HCT116 (cell line): ENCODE data around the gene SCARB1. TPM values are rescaled to one million over a fixed set of nuclear protein-coding genes. Genes with fewer than 3 reads are reported as not detected.
A peak's percentile ranks its signal among the peaks of the same experiment; 100 is the strongest.

ENCODE experiments used
- ATAC-seq: fragments of 200-7000 bp; cut with Tn5 transposase; 2 replicates; pipeline ENCODE4 v1.9.1; 2020; ENCODE audit warnings: mild to moderate bottlenecking, moderate library complexity
- BruUV-seq: library from RNA; stranded (reverse); fragments of 400-500 nt; replicated peaks from 2 replicates; lab custom pipeline; 2021; lab: Mats Ljungman, UMichigan
- CTCF ChIA-PET: fragments of 300-600 bp; sonication (Branson Sonifier 250); formaldehyde crosslinking; loops from one replicate; lab custom pipeline; 2021; ENCODE audit warnings: antibody characterized with exemption; lab: Charles Lee
- POLR2A ChIA-PET: fragments of 300-600, 350-600 bp; sonication (Branson Sonifier 250); formaldehyde crosslinking; loops from one replicate; lab custom pipeline; 2021; ENCODE audit warnings: antibody characterized with exemption; lab: Charles Lee
- RAD21 ChIA-PET, 2 experiments: fragments of 300-600 bp; sonication (Branson Sonifier 250); formaldehyde crosslinking; loops; one replicate each; lab custom pipeline; 2023; ENCODE audit warnings: low total read pairs in 2 of 2; ENCODE audit not compliant: uncharacterized antibody in 2 of 2, unreplicated experiment in 2 of 2, low non-redundant PET in 1 of 2; lab: Charles Lee
- DNase-seq: peaks from one replicate; pipeline ENCODE4 v3.0.0-alpha.2; 2010; ENCODE audit warnings: low read depth, low spot score
- H2AFZ ChIP-seq: fragments of 200-600 bp; shearing (Covaris generic), sonication (generic); 2 replicates; pipeline ENCODE4 v1.6.1; 2017; ENCODE audit warnings: low read depth, mixed run types, mixed read lengths, antibody characterized with exemption, low read length; ENCODE audit not compliant: poor library complexity, severe bottlenecking
- H3K27ac ChIP-seq: 2 replicates; pipeline ENCODE4 v1.5.1; 2012; ENCODE audit warnings: low read depth, low read length
- H3K27me3 ChIP-seq: fragments of 200-600 bp; sonication (generic); 2 replicates; pipeline ENCODE4 v1.6.1; 2016; ENCODE audit warnings: mixed run types, low read length, mixed read lengths; ENCODE audit not compliant: insufficient read depth
- H3K36me3 ChIP-seq, 2 experiments: fragments of 200-500 bp in 1 of 2; fragments of 200-600 bp in 1 of 2; sonication (Bioruptor generic) in 1 of 2; sonication (generic) in 1 of 2; 2 replicates each; pipeline versions ENCODE4 v1.5.1 to v1.6.1; 2014 to 2016; ENCODE audit warnings: low read length in 2 of 2, inconsistent platforms in 1 of 2, mixed read lengths in 1 of 2, mixed run types in 1 of 2; ENCODE audit not compliant: insufficient read depth in 2 of 2, control insufficient read depth in 1 of 2
- H3K4me1 ChIP-seq, 2 experiments: fragments of 200-600 bp in 1 of 2; sonication (generic) in 1 of 2; 2 replicates each; pipeline versions ENCODE4 v1.5.1 to v1.6.1; 2012 to 2017; ENCODE audit warnings: low read length in 2 of 2, inconsistent platforms in 1 of 2, mild to moderate bottlenecking in 1 of 2, mixed read lengths in 1 of 2, mixed run types in 1 of 2, moderate library complexity in 1 of 2; ENCODE audit not compliant: insufficient read depth in 2 of 2, control insufficient read depth in 1 of 2
- H3K4me2 ChIP-seq: fragments of 200-600 bp; sonication (generic); 2 replicates; pipeline ENCODE4 v1.6.1; 2017; ENCODE audit warnings: mixed run types, low read length, mixed read lengths
- H3K4me3 ChIP-seq, 2 experiments: fragments of 200-600 bp in 1 of 2; sonication (generic) in 1 of 2; replicated peaks in 1 of 2; 2 replicates each; pipeline ENCODE4 v1.5.1; 2011 to 2016; ENCODE audit warnings: low read length in 2 of 2, control low read depth in 1 of 2, low read depth in 1 of 2, mild to moderate bottlenecking in 1 of 2, mixed read lengths in 1 of 2, mixed run types in 1 of 2
- H3K79me2 ChIP-seq: fragments of 200-600 bp; sonication (generic); 2 replicates; pipeline ENCODE4 v1.6.1; 2017; ENCODE audit warnings: mild to moderate bottlenecking, mixed run types, low read length, moderate library complexity, mixed read lengths; ENCODE audit not compliant: insufficient read depth
- H3K9ac ChIP-seq: fragments of 200-600 bp; sonication (generic); 2 replicates; pipeline ENCODE4 v1.6.1; 2016; ENCODE audit warnings: low read length, mixed read lengths
- H3K9me2 ChIP-seq: fragments of 200-600 bp; sonication (generic), shearing (Covaris generic); 2 replicates; pipeline ENCODE4 v1.6.1; 2017; ENCODE audit warnings: mixed run types, mild to moderate bottlenecking, moderate library complexity; ENCODE audit not compliant: insufficient read depth
- H3K9me3 ChIP-seq, 2 experiments: fragments of 200-500 bp in 1 of 2; fragments of 200-600 bp in 1 of 2; sonication (Bioruptor generic) in 1 of 2; sonication (generic) in 1 of 2; 2 replicates each; pipeline ENCODE4 v1.6.1; 2014 to 2017; ENCODE audit warnings: low read length in 2 of 2, mixed read lengths in 2 of 2, inconsistent platforms in 1 of 2, low read depth in 1 of 2, mild to moderate bottlenecking in 1 of 2, mixed run types in 1 of 2, moderate library complexity in 1 of 2; ENCODE audit not compliant: control insufficient read depth in 1 of 2, insufficient read depth in 1 of 2
- H4K20me1 ChIP-seq: fragments of 200-600 bp; sonication (generic), shearing (Covaris generic); 2 replicates; pipeline ENCODE4 v1.6.1; 2017; ENCODE audit warnings: mixed run types, mild to moderate bottlenecking, moderate library complexity; ENCODE audit not compliant: insufficient read depth
- CBX3 ChIP-seq: IDR thresholded peaks from 2 replicates; pipeline ENCODE4 v1.6.1; 2012; ENCODE audit warnings: low read depth
- CEBPB ChIP-seq: IDR thresholded peaks from 2 replicates; pipeline ENCODE4 v1.6.1; 2012; ENCODE audit warnings: low read depth
- CTCF ChIP-seq, 3 experiments: fragments of 200-600 bp in 1 of 3; sonication (generic) in 1 of 3; IDR thresholded peaks in 2 of 3; conservative IDR thresholded peaks in 1 of 3; 2 replicates each; pipeline ENCODE4 v1.5.1; 2012 to 2017; ENCODE audit warnings: low read depth in 2 of 3, low read length in 2 of 3, antibody characterized with exemption in 1 of 3, borderline replicate concordance in 1 of 3, control low read depth in 1 of 3, mild to moderate bottlenecking in 1 of 3, mixed read lengths in 1 of 3, mixed run types in 1 of 3, moderate library complexity in 1 of 3; ENCODE audit not compliant: insufficient read depth in 1 of 3
- EGR1 ChIP-seq: IDR thresholded peaks from 2 replicates; pipeline ENCODE4 v1.6.1; 2012; ENCODE audit warnings: low read depth
- ELF1 ChIP-seq: IDR thresholded peaks from 2 replicates; pipeline ENCODE4 v1.6.1; 2012; ENCODE audit warnings: low read depth, borderline replicate concordance
- MAX ChIP-seq: IDR thresholded peaks from 2 replicates; pipeline ENCODE4 v1.6.1; 2012
- POLR2AphosphoS5 ChIP-seq: IDR thresholded peaks from 2 replicates; pipeline ENCODE4 v1.6.1; 2011; ENCODE audit warnings: mild to moderate bottlenecking, low read depth, low read length, moderate library complexity
- SIN3A ChIP-seq: IDR thresholded peaks from 2 replicates; pipeline ENCODE4 v1.6.1; 2012; ENCODE audit warnings: low read depth
- SP1 ChIP-seq: IDR thresholded peaks from 2 replicates; pipeline ENCODE4 v1.6.1; 2012; ENCODE audit warnings: low read depth
- SRF ChIP-seq: IDR thresholded peaks from 2 replicates; pipeline ENCODE4 v1.6.1; 2012; ENCODE audit warnings: low read depth
- YY1 ChIP-seq: IDR thresholded peaks from 2 replicates; pipeline ENCODE4 v1.6.1; 2011; ENCODE audit warnings: low read length, low read depth, moderate library complexity, mild to moderate bottlenecking; ENCODE audit not compliant: insufficient replicate concordance; ENCODE audit errors: extremely low read depth
- ZBTB33 ChIP-seq: IDR thresholded peaks from 2 replicates; pipeline ENCODE4 v1.6.1; 2011; ENCODE audit warnings: mild to moderate bottlenecking, low read length, moderate library complexity; ENCODE audit not compliant: insufficient replicate concordance; ENCODE audit errors: extremely low read depth
- ZFX ChIP-seq: fragments of 450-650 bp; IDR thresholded peaks from 2 replicates; pipeline ENCODE4 v1.6.1; 2017
- ZNF274 ChIP-seq: fragments of 200-500 bp; sonication (Bioruptor generic); IDR thresholded peaks from 2 replicates; pipeline ENCODE4 v1.6.1; 2014; ENCODE audit warnings: mild to moderate bottlenecking, low read depth, low read length, inconsistent platforms
- intact Hi-C: fragments of 100-400 bp; cut with micrococcal nuclease; formaldehyde crosslinking; loops from 2 replicates; pipeline ENCODE4 v1.10.0; 2022
- total RNA-seq: library from RNA; stranded (reverse); gene quantifications from one replicate; pipeline ENCODE4 v1.2.1, GENCODE V29; 2021; ENCODE audit not compliant: unreplicated experiment

SCARB1 gene
- total RNA-seq, 1 experiment from 2014 or later = 95.5 TPM

GRCh38 chr12:124861492-124861891 is 2.2 kb downstream of the SCARB1 start:
- no peak overlapping the region for H2AFZ ChIP-seq
- H3K4me1 ChIP-seq = peaks cover 20 to 28% of the 10 kb centered on the region in 2 experiments
- peak; percentile 46; the same call in 1 of the 2 replicates for TF ChIP-seq MAX
- TF ChIP-seq CEBPB = no peak
- TF ChIP-seq YY1 = no peak
- no peak for TF ChIP-seq ZNF274
- no peak for TF ChIP-seq ZFX
- TF ChIP-seq POLR2AphosphoS5 = no peak
- TF ChIP-seq SRF = no peak
- no peak for TF ChIP-seq ELF1
- TF ChIP-seq CBX3 = 0 out of 2 replicates have a peak, but pooled peaks have one; percentile 30
- TF ChIP-seq SP1 = peak; percentile 18; the same call in 1 of the 2 replicates
- no peak for TF ChIP-seq EGR1
- RAD21 ChIA-PET = no interaction called here
- peak overlapping the region; percentile 79 for H3K4me2 ChIP-seq
- peak; percentile 53 for DNase-seq
- H3K36me3 ChIP-seq = peaks cover 12% of the 10 kb centered on the region in 2 experiments
- H3K79me2 ChIP-seq = peaks cover 67% of the 10 kb centered on the region
- H3K27me3 ChIP-seq = no peaks in the 10 kb centered on the region
- H3K9ac ChIP-seq = no peak overlapping the region
- H3K4me3 ChIP-seq = peak overlapping the region; percentile 17 to 92; a peak in 1 of 4 replicates
- no peaks in the 10 kb centered on the region for H4K20me1 ChIP-seq
- intact Hi-C loops = no loop called here
- CTCF ChIA-PET = no interaction called here
- ATAC-seq = peak; percentile 79
- peak overlapping the region; percentile 93; the same call in 1 of the 2 replicates for H3K27ac ChIP-seq
- H3K9me3 ChIP-seq = no peaks in the 10 kb centered on the region
- POLR2A ChIA-PET = interaction anchor here (2.0 kb wide), 1 partner anchor 53 kb away, joined by 7 read pairs; the partner anchor contains the start of gene UBC
- no peaks in the 10 kb centered on the region for H3K9me2 ChIP-seq
- no TSS peak for BruUV-seq

- Histone ChIP-seq H2AFZ (no peak overlapping the region), H3K79me2 (peaks cover 94% of the 10 kb centered on the region), H3K27ac (no peak overlapping the region), H3K27me3 (no peaks in the 10 kb centered on the region), H3K36me3 (peaks cover 12% of the 10 kb centered on the region in 2 experiments), H4K20me1 (no peaks in the 10 kb centered on the region), H3K9ac (no peak overlapping the region), H3K4me1 (peaks cover 16 to 20% of the 10 kb centered on the region in 2 experiments), H3K4me3 (no peak overlapping the region), H3K9me2 (no peaks in the 10 kb centered on the region), H3K4me2 (no peak overlapping the region), H3K9me3 (no peaks in the 10 kb centered on the region)
- ChIA-PET RAD21 (no interaction called here), POLR2A (no interaction called here), CTCF (no interaction called here)
- TF ChIP-seq ZBTB33 (no peak), ZFX (no peak), SIN3A (no peak), SRF (no peak), ELF1 (no peak), CTCF (IDR thresholded peaks at IDR 0.05 in 2 of 3, conservative IDR thresholded peaks at IDR 0.05 in 1 of 3; ENCODE audit: borderline replicate concordance in 1 of 3, insufficient read depth in 1 of 3, low read depth in 2 of 3, low read length in 2 of 3) (no peak)
- intact Hi-C loops = no loop called here
- DNase-seq = no peak
- no peak for ATAC-seq
- BruUV-seq = no TSS peak
Observed at GRCh38 chr12:124857921-124858461, 5.7 kb downstream of the SCARB1 start.
